GM19351 (cell line): ENCODE measurements around the gene IFIT1.
"Not testable (repeated sequence)": the region's sequence is repeated elsewhere in the genome, so short reads cannot be mapped to it uniquely, and the experiment has no call there.

Source experiments
- ATAC-seq: cut with Tn5 transposase; IDR thresholded peaks from one replicate; pipeline ENCODE4 v1.9.1; 2021; ENCODE audit warnings: mild to moderate bottlenecking, moderate library complexity; ENCODE audit not compliant: unreplicated experiment

Gene IFIT1

DNA sequence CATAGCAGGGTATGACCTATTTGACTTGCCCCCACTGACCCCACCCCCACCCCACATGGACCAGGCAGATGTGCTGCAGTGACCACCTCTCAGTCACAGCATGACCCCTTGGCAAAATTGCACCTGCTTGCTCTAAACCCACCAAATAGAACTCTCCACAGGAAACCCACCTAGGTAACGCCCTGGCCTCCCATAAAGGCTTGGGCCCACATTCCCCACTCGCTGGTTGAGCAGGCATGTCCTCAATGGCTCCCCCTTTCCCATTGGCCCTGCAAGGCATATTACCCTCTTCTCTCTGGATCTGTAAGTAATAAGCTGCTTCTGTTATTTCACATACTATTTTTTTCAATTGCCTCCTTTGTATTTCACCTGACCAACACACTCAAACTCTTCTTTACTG lies 2.7 kb downstream of the IFIT1 start:
- no peak for ATAC-seq

DNA sequence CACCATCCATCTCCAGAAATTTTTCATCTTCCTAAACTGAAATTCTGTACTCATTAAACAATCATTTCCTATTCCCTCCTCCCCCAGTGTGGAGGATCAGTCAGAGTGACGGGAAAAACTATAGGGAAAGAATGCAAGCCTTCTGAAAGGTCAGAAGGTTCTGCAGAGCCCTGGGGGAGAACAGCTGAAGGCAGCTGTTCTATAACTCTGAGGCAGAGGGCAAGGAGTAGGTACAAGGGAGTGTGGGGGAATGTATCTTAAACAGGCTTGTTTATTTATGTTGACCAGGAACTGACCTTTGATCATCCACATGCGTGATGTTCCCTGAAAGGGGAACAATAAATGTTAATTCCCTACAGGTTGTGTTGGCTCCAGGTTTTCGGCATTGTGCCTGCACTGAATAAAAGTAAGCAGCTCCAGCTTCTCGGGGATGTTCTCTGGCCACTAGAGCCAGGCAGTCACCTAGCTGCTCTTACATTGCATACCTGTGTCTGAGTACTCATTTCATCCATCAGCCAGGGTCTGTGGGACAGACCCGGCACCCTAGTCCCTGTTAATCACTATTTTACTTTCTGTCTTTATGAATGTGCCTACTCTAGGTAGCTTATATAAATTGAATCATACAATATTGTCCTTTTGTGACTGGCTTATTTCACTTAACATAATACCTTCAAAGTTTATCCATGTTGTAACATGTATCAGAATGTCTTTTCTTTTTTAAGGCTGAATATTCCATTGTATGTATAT lies 5.8 kb downstream of the IFIT1 start:
- no peak for ATAC-seq

- ATAC-seq = no peak
Observed at GRCh38 chr10:89399956-89400355, 7.5 kb downstream of the IFIT1 start.

- ATAC-seq = no peak
Observed at GRCh38 chr10:89403043-89403442, 10.6 kb downstream of the IFIT1 start.

- ATAC-seq = no peak
Observed at GRCh38 chr10:89404104-89405047, 12.0 kb downstream of the IFIT1 start.

GRCh38 chr10:89406178-89406577 lies 13.8 kb downstream of the IFIT1 start:
- not testable (repeated sequence) for ATAC-seq

DNA sequence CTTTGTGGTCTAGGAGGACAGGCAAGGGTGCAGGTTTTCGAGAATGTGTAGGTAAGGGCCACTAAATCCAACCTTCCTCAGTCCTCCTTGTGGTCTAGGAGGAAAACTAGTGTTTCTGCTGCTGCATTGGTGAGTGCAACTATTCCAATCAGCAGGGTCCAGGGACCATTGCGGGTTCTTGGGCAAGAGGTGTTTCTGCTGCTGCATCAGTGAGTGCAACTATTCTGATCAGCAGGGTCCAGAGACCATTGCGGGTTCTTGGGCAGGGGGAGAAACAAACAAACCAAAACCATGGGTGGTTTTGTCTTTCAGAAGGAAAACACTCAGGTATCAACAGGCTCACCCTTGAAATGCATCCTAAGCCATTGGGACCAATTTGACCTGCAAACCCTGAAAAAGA lies 15.4 kb downstream of the IFIT1 start:
- ATAC-seq = not testable (repeated sequence)

- not testable (repeated sequence) for ATAC-seq
Observed at GRCh38 chr10:89409282-89409681, 16.9 kb downstream of the IFIT1 start.

DNA sequence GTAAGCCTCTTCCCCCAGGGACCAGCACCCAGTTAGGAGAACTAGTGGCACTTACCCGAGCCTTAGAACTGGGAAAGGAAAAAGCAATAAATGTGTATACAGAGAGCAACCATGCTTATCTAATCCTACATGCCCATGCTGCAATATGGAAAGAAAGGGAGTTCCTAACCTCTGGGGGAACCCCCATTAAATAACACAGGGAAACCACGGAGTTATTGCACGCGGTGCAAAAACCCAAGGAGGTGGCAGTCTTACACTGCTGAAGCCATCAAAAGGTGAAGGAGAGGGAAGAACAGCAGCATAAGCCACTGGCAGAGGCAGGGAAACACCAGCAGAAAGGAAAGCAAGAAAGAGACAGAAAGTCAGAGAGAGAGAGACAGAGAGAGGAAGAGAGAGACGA lies 18.1 kb downstream of the IFIT1 start:
- ATAC-seq = not testable (repeated sequence)

DNA sequence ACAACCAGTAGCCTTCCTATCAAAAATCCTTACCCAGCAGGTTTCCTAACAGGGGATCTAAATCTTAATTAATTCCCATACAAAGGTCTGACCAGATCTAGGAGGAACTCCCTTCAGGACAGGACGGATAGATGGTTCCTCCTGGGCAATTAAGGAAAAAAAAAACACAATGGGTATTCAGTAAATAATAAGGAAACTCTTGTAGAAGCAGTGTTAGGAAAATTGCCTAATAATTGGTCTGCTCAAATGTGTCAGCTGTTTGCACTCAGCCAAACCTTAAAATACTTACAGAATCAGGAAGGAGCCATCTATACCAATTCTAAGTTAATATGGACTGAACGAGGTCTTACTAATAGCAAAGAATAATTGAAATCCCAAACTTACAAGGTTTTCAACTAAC lies 18.7 kb downstream of the IFIT1 start:
- not testable (repeated sequence) for ATAC-seq

GRCh38 chr10:89412276-89412675 lies 19.9 kb downstream of the IFIT1 start:
- not testable (repeated sequence) for ATAC-seq

DNA sequence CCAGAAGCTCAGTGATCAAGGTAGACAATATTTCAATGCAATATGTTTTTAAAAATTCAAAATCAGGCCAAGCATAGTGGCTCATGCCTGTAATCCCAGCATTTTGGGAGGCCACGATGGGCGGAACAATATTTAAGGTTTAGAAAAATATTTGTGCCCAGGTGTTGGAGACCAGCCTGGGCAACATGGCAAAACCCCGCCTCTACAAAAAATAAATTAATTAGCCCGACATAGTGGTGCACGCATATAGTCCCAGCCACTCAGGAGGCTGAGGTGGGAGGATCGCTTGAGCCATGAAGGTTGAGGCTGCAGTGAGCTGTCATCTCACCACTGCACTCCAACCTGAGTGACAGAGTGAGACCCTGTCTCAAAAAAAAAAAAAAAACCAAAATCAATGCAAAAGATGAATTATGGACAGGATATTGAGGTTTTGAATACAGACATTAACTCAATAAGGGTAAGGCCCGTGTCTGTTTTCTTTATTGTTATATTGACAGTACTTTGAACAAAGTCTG lies 21.0 kb downstream of the IFIT1 start:
- ATAC-seq = no peak

DNA sequence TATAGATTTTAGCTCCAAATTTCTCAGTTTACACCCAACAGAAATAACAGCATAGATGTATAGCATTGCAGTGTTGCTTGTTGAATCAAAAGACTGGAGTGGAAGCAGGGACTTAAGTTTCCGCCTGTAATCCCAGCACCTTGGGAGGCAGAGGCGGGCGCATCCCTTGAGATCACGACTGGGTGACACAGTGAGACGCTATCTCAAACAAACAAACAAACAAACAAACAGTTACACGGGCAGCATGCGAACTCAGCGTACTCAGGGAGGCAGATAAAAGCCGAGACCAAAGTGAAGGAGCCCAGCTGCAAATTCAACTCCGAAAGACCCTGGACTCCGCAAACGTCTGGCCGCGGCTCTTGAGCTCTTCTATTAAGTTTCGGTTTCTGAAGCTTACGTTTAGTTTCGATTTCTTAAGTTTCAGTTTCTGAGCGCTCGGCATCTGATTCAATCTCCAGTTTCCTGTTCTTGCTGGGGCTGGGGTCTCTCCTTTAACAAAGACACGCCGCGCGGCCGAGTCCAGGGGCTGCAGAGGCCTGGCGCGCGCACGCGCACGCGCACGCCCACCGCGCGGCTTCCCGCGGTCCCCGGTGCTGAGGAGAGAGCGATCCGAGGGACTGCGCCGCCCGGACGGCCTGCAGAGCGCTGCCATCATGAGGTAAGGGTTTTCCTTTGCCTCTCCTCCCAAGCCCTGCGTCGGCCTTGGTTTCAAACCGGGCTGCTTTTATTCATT lies 21.9 kb downstream of the IFIT1 start, which contains the start of gene IFIT5:
IFIT5 (plus strand) TSS at position 423 of the 733 bp plus-strand sequence; CDS start at position 654, 231 bp downstream.
- ATAC-seq = peak; percentile 82

GRCh38 chr10:89414879-89415821 lies 22.7 kb downstream of the IFIT1 start:
- ATAC-seq = peak; percentile 33

- no peak for ATAC-seq
Observed at GRCh38 chr10:89416465-89416864, 24.0 kb downstream of the IFIT1 start.

DNA sequence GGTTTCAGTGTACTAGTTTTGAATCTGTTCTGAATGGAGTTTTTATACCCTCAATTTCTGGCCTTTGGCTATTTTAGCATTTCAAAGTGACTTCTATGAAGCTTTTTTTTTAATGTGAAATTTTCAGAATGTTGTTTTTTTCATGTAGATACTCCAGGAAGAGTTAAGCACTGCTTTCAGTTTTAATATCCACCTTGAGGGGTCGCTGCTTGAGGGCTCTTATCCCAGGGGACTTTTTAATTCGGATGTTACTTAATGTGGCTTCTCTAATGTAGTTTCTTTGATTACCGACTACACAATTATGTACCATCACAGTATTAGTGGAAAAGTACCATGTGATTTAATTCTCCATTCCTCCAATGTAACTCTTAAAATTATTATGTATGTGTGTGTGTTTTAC lies 27.1 kb downstream of the IFIT1 start:
- no peak for ATAC-seq

DNA sequence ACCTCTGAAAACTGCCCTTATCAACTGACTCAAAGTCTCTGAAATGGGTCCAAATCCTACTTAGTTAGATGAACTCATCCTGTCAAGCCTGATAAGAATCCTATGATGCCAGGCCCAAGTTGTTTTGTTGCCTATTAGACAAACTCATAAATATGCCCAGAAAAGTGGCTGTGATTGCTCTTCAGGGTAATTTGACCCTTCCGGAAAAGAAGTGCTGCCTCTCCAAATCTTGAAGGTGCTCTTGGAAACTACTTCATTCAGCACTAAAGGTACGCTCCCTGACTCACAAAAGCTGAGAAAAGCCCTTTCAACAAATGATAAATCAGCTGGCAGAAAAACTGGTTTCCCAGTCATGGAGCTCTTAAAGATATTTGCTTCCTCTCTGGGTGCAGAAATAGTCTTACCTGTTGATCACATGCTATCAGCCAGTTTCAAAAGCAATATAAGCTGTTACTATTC lies 28.6 kb downstream of the IFIT1 start:
- no peak for ATAC-seq

DNA sequence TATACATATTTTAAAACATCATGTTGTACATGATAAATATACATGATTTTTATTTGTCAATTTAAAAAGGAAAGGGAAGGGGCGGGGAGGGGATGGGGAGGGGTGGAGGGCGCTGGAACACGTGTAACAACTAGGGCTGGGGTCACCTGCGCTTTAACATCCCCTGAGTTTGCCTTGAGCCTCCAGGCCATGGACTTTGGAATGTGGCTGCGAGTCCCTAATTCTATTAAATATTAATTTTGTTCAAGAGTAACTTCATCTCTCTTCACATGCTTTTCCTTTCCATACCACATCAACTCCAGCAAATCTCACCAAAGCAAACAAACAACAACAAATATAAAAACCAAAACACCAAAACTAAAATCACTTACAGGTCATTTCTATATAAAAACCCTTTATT lies 32.6 kb downstream of the IFIT1 start:
- ATAC-seq = no peak

GRCh38 chr10:89426230-89426868 lies 33.9 kb downstream of the IFIT1 start:
- no peak for ATAC-seq
